Limb (tissue), 2 donors: Measurements from ENCODE around the gene CBFA2T2.
A peak's percentile ranks its signal among the peaks of the same experiment; 100 is the strongest.

Experiments
- DNase-seq, 2 donors: peaks; one replicate each; pipeline ENCODE4 v3.0.0-alpha.2; 2016; ENCODE audit errors: extremely low spot score in 2 of 2

The CBFA2T2 gene

DNA sequence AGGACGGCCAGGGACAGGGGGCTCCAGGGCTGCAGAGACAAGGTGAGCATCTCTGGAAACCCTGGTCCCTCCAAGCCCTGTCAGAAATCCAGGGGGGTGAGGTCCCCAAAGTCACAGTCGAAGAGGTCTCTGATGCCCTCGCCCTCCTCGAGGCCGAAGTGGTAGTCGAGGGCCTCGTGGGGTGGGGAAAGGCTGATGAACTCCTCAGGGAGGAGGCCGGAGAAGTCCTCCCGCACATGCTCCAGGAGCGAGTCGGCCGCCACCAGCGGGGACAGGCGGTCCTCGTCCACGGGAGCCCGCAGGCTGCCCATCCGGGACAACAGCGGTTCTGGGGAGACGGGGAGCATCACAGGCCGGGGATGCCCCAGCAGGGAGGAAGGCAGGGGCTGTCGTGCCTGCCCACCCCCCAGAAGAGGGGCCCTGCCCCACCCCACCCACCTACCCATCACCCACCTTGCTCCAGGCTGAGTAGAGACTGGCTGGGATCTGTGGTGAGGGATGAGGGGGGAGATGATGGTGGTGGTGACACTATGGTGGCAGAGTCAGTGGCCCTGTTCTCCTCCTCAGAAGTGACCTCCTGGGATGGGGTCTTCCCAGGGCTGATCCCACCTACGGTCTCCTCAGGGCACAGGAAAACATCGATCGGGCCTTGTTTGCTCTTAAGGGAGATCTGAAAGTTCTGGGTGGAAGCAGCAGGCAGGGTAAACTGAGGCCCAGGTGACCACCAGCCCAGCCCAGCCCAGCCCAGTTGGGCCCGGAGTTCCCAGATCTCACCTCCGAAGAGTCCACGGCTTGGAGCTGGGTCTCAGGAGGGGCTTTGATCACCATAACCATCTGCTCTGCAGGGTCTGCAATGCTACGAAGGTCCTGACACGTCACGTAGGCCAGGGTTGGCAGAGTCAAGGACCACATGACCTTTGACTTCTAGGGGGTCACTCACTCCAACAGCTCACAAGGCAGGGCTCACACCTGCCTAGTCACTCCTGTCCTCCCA lies 187.1 kb downstream of the CBFA2T2 start:
- peak in 1 of 2 donors; percentile 27 for DNase-seq

DNA sequence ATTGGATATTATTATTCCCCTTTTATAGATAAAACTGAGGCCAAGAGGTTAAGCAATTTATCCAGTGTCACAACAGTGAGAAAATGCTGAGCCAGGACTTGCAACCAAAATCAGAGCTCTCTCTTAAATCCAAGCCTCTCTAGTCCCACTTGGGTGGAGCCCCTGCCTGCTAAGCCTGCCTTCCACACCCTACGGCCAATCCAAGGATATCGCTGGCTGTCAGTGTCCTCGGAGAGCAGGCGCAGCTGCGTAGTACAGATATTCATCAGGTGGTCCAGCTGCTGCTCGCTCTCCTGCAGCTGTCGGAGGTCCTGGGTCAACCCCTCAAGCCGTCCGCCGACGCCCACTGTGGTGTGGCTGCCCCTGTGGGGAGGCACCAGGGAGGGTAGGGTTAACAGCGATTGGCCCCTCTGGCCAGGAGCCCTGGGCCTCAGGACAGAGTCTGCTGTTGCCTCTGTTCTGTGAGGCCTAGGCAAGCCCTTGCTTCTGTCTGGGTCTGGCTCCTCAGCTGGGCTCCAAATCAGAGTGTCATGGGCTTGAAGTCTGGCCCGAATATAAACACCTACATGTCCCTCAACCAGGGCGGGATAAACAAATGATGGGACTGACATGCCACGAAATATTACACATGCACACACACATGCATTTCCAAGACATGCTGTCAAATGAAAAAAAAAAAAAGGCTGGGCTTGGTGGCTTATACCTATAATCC lies 188.3 kb downstream of the CBFA2T2 start:
- no peak for DNase-seq

DNA sequence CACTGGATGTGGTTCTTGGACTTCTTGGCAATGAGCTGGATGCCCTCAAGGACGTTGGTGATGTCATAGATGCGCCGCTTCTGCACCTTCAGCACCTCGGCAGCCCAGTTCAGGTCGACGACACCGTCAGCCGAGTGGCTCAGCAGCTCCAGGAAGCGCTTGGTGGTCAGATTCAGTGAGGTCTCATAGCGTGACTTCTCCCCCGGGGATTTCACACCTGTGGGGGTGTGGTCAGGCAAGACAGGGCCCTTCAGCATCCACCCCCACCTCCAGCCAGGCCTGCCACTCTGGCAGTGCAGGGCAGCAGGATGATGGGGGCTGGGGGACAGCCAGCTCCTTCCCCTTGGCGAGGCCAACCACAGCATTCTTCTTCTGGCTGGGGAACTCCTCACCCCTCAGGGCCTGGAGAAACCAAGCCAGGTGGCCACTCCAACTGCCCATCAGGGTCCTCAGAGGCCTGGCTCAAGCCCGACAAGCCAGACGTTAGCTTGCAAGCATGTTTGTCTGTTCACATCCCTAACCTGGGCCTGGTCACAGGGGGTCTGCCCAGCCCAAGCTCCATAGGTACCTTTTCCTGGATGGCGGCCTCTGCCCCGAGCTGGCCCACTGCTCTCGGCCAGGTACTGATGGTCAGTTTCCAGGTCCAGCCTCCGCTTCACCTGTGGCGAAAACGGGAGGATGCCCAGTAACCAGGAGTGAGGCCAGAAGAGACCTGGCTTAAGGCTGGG lies 190.0 kb downstream of the CBFA2T2 start:
- DNase-seq: no peak

DNA sequence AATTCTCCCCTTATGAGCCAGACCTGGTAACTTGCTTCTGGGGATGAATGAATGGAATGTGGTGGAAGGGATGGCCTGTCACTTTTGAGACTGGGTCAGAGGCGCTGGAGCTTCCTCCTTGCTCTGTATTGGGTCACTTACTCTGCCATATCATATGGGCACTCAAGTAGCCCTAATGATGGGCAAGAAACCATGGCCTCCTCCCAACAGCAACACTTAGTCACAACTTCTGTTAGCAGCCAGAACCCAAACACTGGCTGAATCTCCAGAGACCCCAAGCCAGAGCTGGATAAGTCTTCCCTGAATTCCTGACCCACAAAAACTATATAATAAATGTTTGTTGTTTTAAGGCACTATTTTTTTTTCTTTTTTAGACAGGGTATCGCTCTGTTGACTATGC lies 190.8 kb downstream of the CBFA2T2 start:
- no peak for DNase-seq

DNA sequence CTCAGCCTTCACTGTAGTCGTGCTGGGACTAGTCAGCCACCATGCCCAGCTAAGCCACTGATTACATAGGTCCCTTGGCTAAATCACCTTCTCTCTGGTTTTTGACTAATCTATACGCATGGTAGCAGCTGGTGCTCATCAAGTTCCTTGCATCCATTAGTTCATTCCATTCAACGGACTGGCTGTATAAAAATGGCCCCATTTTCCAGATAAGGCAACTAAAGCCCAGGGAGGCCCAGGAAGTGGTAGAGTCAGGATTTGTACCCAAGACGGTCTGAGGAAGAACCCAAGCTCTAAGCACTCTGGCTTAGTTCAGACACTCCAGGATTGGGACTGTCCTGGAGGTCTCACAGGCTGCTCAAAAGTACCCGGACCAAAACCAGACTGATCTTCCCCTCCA lies 191.4 kb downstream of the CBFA2T2 start:
- DNase-seq: no peak

DNA sequence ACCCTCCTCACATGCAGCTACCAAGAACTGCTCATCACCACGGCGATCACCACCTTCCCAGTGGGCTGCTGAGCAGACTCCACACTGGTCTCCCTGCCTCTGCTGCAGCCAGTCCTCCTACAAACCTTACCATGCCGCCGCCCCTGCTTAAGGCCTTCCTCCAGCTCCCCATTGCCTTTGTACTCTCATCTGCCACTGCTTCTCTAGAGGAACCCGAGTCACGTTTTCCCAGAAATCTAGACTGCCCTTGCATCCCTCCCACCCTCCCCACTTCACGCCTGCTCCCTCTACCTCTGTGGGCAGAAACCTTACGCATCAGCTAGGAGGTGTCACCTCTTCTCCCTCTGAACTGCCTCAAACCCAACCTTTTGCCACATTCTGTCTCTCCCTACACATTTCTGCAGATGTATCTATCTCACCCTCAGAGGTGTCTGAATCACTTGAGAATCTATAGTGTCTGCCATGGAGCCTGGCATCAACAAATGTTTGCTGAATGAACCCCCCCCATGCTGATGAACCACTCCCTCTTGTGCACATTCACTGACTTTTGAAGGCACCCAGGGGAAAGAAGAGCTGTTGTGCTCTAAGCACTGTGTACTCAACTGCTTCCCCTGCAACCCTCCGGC lies 191.9 kb downstream of the CBFA2T2 start:
- no peak for DNase-seq

DNA sequence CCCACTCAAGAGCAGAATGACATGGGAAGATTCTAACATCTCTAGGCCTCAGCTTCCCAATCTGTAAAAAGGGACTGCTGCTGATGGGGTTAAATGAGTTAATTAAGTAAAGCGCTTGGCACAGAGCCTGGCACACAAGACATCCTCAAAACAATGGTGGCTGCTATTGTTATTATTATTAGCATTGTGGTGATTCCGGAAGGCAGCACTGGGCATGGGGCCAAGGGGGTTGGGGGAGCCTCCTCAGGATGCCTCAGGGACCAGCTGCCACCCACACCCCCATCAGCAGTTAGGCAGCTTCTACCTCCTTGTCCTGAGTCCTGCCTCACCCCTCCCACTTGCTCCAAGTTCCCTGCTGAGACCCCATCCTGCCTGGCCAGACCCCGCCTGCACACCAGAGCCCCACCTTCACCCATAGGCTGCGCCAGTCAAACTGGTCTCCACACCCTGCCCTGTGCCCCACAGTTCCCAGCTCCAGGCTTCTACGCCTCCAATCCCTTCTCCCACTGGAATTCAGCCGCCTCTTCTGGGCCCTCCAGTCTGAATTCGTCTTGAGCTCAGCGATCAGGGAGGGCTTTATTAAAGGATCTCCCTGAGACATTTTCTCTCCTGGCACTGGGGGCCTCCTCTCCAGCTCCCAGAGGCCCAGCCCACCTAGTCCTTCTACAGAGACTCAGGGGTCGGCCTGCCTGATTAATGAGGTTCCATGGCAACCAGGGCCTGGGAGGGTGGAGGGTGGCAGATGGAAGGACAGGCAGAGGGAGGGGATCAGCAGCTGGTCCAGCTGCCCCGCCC lies 194.8 kb downstream of the CBFA2T2 start:
- DNase-seq: peak in 1 of 2 donors; percentile 57

DNA sequence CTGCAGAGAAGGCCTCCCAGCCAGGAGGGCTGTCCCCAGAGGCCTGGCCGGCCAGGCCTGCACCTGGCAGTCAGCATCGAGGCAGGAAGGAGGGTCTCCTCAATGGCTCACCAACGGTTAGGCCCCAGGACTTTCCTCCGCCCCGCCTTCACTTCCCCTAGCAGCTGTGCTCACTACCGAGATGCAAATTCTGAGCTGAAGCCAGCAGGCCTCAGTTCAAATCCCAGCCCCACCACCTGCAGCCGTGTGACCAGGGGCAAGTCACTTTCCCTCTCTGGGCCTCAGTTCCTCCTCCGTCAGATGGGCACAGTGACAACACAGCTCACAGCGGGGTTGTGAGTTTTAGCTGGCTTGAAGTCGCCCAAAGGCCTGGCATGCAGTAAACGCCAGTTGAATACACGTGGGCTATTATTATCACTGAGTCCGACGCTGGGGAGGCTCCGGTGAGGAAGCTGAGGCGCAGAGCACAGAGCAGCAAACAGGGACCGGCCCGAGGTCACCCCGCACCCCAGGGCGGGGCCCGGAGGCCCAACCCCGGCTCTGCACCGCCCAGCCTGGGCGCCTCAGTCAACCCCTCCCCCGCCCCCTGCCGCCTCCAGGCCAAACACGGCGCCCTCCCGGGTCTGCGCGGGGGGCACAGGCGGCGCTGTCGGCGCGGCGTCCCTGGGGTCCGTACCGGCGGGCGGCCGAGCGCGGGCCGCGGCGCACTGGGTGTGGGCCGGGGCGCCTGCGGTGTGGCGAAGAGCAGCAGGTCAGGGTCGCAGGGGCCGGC lies 195.6 kb downstream of the CBFA2T2 start:
- peak in 1 of 2 donors; percentile 61 for DNase-seq

DNA sequence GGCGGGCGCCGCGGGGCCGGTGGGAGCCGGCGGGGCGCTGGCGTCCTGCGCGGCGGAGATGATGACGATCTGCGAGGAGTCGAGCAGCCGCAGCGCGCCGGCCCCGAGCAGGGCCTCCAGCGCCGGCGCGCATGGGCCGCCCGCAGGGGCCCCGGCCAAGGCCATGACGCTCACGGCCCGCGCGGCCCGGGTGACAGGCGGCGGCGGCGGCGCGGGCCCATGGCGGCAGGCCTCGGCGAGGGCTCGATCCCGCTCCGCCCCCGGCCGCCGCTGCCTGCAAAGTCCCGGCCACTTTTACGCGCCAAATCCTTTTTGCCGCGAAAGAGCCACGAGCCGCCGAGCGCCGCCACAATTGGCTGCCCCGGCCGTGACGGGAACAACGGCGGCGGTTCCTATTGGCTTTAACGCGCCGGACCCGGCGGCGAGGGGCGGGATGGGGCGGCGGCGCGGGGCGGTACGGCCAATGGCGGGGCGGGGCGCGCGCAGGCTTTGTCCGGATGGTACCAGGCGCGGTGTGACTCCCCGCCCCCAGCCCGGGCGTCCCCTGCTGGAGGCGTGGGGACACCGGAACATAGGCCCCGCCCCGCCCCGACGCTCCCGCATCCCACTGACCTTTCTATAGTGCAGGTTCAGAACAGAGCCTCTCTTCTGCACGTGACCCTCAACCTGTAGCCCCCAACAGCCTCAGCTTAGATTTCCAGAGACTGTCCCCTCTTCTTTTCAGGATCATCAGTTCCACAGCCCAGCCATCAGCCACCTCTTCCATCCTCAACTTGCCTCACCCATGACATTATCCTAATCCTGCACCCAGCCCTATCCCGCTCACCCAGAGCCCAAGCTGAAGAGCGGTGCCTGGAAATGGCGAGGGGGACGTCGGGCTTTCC lies 196.4 kb downstream of the CBFA2T2 start, which contains the start of gene E2F1:
Gene E2F1, minus strand, starts transcription at position 286 of the 884 bp plus-strand sequence. Its CDS starts 121 bp downstream, at position 165.
- peak; percentile 93 to 97 for DNase-seq

DNA sequence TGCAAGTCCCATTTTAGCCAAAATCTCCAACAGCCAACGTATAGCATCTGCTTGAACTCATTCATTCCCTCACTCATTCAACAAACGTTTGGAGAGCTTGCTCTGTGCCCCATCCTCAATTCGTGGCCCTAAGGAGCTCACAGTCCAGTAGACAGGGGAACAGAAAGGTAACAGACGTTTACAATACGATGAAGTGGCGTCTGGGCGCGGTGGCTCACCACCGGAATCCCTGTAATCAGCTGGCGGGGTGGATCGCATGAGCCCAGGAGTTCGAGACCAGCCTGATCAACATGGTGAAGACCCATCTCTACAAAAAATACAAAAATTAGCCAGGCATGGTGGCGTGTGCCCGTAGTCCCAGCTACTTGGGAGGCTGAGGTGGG lies 197.1 kb downstream of the CBFA2T2 start:
- no peak for DNase-seq

DNA sequence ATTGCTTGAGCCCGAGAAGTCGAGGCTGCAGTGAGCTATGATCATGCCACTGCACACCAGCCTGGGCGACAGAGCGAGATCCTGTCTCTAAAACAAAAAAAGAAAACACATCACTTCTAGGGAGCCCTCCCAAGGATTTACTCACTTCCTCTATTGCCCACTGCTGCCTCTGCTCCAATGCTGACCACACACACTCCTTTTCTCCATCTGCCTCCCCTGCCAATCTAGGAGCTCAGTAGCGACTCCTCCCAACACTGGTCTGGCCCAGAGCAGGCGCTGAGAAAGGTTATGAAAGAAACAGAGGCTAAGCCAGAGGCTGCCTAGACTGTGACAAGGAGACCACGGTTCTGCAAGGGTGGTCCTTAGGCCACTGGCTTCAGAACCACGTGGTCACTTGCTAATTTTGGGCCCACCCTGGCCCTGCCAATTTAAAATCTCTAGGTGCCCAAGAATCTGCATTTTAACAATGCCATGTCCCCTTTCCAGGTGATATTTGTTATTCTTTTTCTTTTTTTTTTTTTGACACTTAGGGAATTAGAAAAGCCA lies 197.5 kb downstream of the CBFA2T2 start:
- no peak for DNase-seq

DNA sequence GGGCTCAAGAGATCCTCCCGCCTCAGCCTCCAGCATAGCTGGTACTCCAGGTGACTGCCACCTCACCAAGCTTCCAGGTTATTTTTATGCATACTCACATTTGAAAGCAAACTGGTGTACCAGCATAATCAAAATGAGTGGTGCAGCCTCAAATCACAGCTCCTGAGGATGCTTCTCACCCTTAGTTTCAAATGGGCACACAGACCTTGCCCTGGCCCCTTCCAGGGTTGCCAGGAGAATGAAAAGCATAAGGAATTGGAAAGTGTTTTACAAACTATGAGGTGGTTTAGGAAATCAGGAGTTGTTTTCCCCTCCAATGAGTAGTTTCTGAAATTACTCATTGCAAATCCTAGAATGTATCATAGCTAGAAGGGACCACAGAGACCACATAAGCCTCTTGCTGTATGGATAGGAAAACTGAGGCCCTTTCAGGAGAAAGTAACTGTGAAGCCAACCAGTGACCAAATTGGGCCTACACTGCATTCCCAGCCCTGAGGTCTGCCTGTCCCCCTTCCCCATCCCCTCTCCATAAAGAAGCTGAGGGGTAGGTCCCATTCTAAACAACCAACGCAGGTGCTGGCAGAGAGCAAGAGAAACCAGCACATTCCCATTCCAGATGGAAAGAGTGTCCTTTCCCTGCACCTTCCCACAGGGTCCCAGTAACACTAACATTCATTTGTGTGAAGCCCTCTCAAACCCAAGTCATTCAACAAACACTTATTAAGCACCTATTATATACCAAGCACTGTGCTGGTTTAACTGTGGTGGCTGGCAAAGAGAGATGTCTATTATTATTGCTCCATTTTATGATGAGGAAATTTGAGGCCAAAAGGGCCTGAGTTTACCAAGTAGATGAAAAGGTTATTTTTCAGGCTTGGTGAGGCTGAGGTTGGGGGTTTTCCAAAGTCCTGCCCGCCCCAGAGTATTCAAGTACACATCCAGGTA lies 198.4 kb downstream of the CBFA2T2 start:
- DNase-seq: no peak

DNA sequence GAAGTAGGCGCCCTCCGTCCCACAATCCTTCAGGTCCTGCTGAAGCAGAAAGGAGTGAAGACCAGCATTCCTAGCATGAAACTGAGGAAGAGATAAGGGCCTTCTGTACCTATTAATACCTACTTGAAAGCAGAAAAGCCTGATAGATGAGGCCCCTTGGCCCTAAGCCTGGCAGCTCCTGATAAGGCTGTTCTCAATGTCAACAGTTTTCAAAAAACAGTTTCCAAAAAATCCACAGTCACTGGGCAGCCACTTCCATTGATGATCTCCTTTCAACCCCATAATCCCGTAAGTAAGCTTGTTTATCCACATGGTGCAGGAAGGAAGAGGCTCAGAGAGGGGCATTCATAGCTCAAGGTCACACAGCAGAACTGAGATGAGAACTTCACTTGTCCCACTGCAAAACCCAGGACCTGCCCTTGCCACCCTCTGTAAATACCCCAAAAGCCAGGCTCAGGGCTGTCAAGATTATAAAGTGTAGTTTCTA lies 199.1 kb downstream of the CBFA2T2 start:
- DNase-seq: no peak

DNA sequence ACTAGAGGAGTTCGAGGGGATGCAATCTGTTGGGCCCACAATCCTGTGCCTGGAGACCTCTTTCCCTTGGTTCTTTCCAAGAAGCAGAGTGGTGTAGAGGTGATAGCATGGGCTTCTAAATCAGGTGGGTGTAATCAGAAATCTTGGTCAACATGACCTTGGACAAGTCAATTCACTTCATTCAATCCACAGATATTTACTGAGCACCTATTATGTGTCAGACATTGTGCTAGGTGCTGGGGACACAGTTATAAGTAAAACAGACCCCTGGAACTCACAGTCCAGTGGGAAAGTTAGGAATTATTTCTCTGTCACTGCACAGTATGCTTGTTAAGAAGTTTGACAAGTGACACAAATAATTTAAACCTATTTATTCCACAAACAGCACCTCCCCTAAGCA lies 199.6 kb downstream of the CBFA2T2 start:
- no peak for DNase-seq

DNA sequence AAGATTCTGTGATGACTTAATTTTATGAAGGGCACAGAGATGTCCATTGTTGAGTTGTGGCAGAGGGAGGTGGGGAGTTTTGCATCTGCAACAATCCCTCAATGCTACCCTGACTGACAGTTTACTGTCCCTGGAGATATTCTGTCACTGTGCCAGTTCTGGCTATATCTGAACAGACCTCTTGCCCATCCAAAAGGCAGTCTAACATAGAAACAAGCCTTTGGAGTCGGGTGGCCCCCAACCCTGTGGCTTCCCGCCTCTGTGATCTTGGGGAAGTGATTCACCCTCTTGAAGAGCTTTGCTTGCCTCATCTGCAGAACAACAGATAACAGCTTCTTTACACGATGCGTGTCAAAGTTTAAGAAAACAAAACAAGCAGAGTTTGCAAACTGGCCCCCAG lies 200.1 kb downstream of the CBFA2T2 start:
- no peak for DNase-seq

DNA sequence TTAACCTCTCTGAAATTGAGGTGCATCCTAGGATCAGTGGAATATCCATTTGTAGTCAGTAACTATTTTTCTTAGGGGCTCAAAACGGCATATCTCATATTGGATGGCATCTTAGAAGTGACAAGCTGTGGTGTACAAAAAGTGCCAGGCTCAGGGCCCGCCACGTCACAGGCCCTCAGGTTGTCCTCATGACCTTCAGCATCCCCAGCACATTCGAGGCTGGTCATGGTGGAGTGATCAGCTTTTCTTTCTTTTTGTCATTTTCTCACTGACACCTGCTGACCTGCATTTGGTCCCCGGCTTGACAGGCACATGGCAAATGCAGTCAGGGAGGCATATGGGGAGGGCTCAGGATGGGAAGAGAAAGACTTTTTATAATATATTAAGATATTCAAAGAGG lies 203.4 kb downstream of the CBFA2T2 start:
- DNase-seq: no peak
